NK-92 treated with Interleukin-12 subunit alpha and Interleukin-12 subunit beta, amount 100 ng/mL, for 24 hours (cell line): ENCODE measurements around the gene ZNF586.
"Not testable (repeated sequence)": the region's sequence is repeated elsewhere in the genome, so short reads cannot be mapped to it uniquely, and the experiment has no call there.

ENCODE experiments used
- DNase-seq: peaks from one replicate; lab custom pipeline; 2025; lab: John Stamatoyannopoulos, UW

The ZNF586 gene

DNA sequence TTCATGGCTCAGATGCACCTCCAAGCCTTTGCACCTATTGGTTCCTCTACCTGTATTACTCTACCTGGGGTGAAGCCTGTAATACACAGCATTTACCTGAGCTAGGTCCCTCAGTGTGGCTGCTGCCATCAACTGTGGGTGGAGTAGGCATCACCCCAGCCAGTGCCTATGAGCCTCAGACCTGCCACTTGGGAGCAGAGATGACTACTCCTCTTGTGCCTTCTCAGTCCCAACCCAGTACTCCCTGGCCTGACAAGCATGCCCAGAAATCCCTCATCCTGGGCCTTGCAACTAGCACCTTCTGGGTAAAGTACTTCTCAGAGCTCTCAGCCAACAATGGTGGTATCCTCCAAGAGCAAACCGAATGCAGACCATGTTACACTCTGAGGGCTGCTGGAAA is 27.1 kb downstream of the ZNF586 start:
- DNase-seq, result not testable (repeated sequence)

DNA sequence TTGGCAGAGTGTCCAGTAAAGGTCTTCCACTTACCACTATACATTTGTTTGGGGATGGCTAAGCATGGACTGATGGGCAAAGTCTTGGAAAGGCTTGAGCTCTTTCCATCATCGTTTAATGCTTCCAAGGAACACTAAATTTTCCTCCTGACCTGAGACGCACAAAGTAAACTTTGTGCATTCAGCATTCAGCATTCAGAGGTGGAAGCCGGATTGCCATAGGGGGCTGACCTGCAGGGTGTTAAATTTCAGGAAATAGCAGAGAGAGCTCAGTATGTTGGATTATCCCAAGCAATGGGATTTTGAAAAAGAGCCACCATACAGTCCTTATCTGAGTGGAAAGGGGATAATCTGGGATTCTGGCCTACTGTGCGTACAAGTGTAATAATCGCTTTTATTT is 31.2 kb downstream of the ZNF586 start:
- no peak for DNase-seq

DNA sequence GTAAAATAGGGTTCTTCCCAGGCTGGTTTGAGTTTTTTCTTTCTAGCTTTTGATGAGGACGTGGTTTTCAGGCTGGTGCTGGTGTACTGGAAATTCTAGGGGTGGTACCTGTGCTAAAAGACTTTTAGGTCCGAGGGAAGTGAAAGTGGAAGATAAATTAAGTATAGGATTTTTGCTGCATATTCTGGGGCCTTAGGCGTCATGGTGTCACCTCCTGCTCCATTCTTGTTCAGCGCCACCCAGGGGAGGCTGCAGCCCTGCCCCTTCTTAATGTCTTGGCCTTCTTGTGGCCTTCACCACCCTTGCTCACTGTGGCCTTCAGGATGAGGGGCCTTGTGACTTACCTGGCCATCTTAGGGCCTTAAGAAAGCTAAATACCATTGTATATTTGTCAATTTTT is 32.8 kb downstream of the ZNF586 start:
- no peak for DNase-seq

DNA sequence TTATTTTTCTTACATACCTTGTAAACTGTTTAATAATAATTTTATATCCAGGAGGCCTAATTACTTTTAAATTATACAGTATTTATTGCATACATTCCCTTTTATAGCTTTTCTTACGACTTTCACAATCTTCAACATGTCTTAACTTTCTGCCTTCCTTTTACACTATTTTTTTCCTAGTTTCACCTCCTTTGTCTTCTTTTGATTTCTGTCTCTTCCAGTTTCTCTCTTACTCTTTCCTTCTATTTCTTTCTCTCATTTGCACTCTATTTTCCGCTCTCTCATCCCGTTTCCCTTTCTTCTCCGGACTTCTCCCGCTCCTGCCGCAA is 33.8 kb downstream of the ZNF586 start:
- DNase-seq, result no peak

DNA sequence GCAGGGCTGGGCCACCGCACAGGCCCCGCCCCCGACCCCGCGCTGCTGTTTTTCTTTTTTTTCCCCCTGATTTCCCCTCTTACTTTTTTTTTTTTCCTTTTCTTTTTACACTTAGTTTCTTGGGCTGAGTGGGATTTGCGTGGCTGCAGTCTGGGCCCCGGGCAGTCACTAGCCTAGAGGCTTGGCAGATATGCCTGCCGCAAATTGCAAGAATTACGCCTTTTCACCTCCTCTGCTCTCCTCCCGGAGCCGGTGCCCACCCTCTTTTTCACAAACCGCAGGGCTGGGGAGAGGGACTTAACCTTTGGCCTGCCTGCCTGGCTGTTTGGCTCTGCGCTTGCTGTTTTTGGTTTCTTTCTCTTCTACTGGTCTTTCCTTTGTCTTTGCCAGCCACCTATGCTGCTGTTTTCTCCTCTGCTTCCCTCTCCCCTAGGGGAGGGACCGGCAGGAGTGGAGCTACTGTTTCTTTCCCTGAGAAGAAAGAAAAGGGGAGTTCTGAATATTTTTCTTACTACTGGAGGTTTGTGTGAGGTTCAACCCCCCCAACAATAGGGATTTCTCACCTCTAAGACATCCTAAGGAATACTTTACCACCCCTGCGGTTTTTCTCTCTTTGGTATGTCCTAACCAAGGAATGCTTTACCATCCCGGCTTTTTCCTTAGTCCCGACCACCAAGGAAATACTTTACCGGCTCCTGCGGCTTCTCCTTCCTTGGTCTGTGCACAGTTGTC is 34.3 kb downstream of the ZNF586 start:
- DNase-seq, result no peak

DNA sequence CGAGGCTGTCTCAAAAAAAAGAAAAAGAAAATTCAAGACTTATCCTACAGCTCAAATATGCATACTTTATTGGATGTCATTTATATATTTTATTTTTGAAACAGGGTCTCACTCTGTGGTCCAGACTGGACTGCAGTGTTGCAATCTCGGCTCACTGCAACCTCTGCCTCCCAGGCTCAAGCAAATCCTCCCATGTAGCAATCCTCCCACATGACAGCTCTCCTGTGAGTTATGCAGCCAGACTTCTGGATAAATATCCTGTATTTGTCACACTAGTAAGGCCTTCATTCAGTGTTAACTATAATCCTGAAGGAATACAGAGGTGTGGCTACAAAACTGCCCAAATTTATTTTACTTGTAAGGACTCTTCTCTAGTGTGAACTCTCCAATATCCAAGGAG is 38.1 kb downstream of the ZNF586 start:
- no peak for DNase-seq

DNA sequence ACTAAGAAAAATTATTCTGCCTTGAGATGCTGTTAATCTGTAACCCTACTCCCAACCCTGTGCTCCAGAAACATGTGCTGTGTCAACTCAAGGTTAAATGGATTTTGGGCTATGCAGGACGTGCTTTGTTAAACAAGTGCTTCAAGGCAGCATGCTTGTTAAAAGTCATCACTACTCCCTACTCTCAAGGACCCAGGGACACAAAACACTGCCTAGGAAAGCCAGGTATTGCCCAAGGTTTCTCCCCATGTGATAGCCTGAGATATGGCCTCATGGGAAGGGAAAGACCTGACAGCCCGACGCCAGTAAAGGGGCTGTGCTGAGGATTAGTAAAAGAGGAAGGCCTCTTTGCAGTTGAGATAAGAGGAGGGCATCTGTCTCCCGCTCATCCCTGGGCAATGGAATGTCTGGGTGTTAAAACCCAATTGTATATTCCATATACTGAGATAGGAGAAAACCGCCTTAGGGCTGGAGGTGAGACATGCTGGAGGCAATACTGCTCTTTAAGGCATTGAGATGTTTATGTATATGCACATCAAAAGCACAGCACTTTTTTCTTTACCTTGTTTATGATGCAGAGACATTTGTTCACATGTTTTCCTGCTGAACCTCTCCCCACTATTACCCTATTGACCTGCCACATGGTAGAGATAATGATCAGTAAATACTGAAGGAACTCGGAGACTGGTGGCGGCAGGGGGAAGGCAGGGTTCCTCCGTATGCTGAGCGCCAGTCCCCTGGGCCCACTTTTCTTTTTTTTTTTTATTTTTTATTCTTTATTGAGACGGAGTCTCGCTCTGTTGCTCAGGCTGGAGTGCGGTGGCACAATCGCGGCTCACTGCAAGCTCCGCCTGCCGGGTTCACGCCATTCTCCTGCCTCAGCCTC is 41.2 kb downstream of the ZNF586 start:
- not testable (repeated sequence) for DNase-seq

DNA sequence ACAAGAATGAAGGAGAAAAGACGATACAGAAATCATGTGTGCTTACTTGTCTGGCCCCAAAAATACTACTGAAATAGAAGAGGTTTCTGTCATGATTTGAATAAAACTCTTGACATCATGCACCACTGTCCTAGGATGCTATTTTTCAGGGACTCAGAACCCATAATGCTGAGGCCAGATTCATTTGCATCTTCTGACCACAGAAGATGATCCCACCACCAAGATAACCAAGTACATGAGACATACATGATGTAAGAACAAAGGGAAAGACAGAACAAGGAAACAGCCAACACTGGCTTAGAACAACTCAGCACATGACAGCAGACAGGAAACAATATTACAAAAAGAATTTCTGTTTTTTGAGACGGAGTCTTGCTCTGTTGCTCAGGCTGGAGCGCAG is 42.8 kb downstream of the ZNF586 start:
- DNase-seq, result no peak

DNA sequence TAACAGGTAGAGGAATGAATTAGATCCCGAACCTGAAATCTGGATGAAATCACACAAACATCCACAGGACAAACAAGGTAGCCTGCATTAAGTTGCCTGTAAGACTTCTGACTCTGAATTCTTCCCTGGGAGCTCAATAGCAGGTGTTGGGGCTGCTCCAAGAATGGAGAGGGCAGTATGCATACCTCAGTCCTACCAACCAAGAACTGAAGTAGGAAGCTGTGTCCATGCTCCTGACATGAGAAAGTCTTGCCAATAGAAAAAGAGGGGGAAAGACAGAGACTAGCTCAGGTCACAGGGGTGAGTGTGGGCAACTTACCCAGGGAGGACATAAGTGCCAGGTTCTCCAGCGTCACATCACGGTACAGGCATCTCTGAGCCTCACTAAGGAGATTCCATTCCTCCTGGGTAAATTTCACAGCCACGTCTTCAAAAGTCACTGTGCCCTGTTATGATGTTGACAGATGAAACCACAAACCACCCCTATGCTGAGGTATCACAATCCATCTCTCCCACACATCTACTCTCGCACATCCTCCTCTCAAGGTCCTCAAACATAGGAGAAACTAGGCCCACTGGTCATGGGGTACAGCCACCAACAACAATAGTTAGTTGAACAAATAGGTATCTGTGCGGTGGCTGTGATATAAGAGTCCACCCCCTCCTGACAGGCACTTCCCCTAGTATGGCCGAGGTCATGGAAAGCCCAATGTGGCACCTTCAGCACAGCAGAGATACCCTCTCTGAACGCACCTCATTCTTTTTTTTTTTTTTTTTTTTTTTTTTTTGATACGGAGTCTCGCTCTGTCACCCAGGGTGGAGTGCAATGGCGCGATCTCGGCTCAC is 43.7 kb downstream of the ZNF586 start:
- not testable (repeated sequence) for DNase-seq

DNA sequence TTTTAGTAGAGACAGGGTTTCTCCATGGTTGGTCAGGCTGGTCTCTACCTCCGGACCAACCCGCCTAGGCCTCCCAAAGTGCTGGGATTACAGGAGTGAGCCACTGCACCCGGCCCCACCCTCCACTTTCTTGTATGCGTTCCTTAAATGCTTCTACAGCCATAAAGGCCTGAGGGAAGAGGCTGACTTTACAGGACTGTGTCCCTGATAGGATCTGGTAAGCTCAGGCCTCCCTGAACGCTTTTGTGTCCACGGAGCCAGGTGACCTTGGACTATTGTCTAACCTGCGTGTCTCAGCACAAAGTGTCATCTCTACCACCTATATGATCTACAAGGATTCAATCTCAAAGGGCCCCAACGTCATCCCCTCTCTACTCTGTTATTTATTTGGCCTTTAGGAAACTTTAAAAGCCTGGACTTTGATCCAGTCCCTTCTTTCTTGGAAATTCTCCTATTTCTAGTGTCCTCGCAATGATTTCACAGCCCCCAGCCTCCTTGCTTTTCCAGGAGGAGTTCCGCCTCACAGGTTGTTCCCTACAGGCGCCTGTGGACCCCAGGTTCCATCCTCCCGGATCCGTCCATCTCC is 44.5 kb downstream of the ZNF586 start:
- DNase-seq, result no peak

DNA sequence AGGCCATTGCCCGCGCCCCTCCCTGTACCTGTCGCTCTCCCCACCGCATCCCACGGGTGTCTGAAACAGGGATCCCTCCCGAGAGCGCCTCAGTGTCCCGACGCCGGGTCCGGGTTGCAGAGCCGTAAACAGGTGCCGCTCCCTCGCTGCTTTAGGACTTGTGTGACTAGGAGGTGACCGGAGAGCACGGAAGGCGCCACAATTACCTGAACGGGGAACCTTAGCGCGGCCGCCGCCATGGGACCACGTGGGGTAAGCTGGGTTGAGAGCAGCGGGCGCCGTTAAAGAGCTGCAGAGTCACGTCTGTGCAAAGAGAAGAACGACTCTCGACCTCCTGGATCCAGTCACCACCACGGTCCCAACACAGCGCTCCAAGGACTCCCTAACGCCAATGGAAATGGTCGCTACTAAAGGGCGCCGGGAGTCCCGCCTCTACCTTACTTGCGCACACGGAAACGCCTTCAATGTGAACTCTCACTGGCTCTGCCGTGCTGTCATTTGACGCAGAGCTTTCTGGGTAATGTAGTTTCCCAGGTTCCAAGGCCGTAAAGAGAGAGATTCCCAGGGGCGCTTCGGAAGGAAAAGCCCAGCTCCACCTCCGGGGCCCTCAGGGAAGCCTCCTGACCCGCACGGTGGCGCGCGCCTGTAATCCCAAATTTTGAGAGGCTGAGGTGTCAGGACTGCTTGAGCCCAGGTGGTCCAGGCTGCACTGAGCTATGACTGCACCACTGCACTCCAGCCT is 45.2 kb downstream of the ZNF586 start, which contains the start of gene ZNF552:
Gene ZNF552 (minus strand): TSS at position 409 of the 742 bp plus-strand sequence. CDS start 170 bp downstream, at position 239.
- peak; percentile 60 for DNase-seq

DNA sequence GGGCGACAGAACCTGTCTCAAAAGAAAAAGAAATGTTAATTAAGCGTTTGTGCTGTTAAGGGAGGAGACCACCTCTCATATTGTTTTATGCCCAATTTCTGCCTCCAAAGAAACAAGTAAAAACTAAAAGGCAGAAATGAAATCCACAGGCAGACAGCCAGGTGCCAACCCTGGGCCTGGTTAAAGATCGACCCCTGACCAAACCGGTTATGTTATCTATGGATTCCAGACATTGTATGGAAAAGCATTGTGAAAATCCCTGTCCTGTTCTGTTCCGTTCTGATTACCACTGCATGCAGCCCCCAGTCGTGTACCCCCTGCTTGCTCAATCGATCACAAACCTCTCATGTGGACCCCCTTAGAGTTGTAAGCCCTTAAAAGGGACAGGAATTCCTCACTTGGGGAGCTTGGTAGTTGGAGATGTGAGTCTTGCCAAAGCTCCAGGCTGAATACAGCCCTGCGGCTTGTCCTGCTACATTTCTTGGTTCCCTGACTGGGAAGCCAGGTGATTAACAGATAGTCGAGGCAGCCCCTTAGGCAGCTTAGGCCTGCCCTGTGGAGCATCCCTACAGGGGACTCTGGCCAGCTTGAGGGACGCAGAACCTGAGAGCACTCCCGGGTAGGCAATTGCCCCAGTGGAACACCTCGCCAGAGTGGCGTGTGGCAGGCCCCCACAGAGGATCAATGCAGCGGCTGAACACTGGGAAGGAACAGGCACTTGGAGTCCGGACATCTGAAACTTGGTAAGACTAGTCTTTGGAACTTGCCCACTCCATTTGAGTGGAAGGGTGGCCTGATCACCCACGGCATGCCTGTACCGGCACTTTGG is 46.0 kb downstream of the ZNF586 start:
- no peak for DNase-seq

DNA sequence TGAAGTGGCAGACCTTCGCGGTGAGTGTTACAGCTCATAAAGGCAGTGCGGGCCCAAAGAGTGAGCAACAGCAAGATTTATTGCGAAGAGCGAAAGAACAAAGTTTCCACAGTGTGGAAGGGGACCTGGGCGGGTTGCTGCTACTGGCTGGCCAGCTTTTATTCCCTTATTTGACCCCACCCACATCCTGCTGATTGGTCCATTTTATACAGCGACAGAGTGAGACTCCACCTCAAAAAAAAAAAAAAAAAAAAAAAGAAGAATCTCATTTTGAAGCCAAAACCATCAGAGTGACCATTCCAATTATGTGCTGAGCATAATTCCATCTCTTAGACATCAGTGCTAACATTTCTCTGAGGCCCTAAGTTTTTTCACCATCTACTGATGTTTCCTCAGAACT is 47.2 kb downstream of the ZNF586 start:
- DNase-seq, result no peak

DNA sequence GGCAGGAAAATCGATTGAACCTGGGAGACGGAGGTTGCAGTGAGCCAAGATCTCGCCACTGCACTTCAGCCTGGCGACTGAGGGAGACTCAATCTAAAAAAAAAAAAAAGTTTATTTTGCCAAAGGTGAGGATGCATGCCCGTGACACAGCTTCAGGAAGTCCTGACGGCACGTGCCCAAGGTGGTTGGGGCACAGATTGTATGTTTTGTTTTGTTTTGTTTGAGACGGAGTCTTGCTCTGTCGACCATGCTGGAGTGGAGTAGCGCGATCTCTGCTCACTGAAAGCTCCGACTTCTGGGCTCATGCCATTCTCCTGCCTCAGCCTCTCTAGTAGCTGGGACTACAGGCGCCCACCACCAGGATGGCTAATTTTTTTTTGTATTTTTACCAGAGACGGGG is 48.5 kb downstream of the ZNF586 start:
- no peak for DNase-seq

DNA sequence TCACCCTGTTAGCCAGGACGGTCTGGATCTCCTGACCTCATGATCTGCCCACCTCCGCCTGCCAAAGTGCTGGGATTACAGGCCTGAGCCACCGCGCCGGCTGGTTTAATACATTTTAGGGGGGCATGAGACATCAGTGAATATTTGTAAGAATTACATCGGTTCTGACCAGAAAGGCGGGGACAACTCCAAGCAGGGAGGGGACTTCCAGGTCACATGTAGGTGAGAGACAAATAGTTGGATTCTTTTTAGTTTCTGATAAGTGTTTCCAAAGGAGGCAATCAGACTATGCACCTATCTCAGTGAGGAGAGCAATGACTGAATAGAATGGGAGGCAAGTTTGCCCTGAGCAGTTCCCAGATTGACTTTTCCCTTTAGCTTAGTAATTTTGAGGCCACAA is 48.9 kb downstream of the ZNF586 start:
- no peak for DNase-seq

DNA sequence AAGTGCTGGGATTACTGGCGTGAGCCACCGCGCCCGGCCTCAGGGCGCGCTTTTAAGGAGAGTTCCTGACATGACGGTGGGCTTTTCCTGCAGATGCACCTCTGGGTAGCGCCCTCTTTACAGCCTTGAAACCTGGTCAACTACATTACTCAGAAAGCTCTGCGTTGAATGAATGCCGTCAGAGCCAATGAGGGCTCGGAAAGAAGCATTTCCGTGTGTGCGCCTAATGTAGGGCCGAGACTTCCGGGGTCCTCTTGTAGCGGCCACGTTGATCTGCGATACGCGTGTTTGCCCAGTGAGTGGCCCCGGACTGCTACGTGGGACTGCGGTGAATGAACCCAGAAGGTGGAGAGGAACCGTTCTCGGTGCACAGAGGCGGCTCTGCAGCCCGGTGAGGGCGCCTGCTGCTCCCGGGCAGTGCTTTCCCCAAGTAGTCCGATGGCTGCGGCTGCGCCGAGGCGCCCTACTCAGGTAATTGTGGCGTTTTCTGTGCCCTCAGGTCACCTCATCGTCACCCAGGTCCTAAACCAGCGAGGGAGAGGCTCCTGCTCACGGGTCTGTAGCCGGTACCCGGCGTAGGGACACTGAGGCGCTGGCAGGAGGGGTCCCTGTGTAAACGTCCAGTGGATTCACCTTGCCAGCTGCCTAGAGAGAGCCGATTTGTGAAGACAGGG is 50.1 kb downstream of the ZNF586 start:
- peak; percentile 65 for DNase-seq

DNA sequence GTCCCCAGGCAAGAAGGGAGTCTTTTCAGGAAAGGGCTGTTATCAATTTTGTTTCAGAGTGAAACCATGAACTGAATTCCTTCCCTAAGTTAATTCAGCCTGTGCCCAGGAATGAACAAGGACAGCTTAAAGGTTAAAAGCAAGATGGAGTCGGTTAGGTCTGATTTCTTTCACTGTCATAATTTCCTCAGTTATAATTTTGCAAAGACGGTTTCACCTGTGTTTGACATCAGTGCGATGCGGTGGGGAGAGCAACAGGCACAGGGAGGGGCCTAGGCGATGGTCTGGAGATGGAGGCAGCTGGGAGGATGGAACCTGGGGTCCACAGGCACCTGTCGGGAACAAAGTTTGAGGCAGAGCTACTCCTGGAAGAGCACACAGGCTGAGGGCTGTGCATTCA is 51.1 kb downstream of the ZNF586 start:
- no peak for DNase-seq

DNA sequence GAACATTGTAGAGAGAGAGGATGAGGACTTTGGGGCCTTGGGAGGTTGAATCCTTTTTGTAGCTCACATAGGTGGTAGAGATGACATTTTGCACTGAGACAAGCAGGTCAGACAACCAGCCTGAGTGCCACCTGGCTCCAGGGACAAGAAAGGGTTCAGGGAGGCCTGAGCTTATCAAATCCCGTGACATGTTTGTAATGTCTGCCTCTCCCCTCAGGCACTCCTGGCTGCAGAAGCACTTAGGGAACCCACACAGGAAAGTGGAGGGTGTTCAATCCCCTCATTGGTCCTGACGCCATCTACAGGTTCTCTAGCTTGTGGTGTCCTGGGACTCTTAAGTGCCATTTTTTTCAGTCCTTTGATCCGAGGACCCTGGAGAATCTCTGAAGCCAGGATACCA is 51.6 kb downstream of the ZNF586 start:
- not testable (repeated sequence) for DNase-seq

DNA sequence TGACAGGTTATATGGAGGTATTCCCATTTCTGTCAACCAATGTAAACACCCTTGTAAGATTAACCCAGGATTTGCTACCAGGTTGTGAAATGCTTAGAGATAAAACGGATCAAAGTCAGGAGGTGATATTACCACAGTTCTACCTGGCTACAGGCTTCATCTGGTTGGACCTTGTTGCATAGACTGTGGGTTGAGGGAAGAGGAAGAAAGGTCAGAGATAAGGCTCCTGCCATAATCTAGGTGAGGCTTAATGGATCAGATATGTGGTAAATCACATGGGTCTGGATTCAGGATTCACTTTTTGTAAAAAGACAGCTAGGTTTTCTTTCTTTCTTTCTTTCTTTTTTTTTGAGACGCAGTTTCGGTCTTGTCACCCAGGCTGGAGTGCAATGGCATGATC is 52.0 kb downstream of the ZNF586 start:
- not testable (repeated sequence) for DNase-seq

DNA sequence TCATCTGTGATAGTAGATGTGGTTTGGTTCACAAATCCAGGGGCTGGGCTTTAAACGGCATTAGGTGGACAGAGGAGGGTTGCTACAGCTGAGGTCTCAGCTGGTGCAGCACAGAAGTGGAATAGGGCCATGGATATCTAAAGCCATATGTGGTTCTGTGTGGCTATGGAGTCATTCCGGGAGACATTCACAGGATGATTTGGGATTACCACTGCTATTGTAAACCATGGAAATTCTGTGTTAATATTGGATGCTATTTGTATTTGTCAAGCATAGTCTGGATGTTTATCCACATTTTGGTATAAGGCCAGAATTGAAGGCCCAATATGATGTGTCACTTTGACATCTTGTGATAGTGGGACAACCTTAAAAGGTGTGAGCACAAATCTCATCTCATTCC is 53.7 kb downstream of the ZNF586 start:
- DNase-seq, result not testable (repeated sequence)
